Adrenal gland (tissue), 5 donors: Measurements from ENCODE around the gene FOXJ3.

Source experiments
- CTCF ChIP-seq, 6 experiments: fragments of 450-650 bp in 4 of 6; fragments of 200-600 bp in 2 of 6; sonication (generic) in 1 of 6; IDR thresholded peaks; 1 replicate in 5 of 6; 2 replicates in 1 of 6; pipeline versions ENCODE4 v1.5.1 to v1.8.0; 2016 to 2021; ENCODE audit warnings: antibody characterized with exemption in 6 of 6, mild to moderate bottlenecking in 2 of 6, moderate library complexity in 1 of 6
- POLR2A ChIP-seq, 2 donors: fragments of 450-650 bp; IDR thresholded peaks; one replicate each; pipeline ENCODE4 v1.6.1; 2017; ENCODE audit warnings: antibody characterized with exemption in 2 of 2, mild to moderate bottlenecking in 2 of 2, moderate library complexity in 1 of 2
- donor health status: DM: no; HTN: no; CAD: no.

DNA sequence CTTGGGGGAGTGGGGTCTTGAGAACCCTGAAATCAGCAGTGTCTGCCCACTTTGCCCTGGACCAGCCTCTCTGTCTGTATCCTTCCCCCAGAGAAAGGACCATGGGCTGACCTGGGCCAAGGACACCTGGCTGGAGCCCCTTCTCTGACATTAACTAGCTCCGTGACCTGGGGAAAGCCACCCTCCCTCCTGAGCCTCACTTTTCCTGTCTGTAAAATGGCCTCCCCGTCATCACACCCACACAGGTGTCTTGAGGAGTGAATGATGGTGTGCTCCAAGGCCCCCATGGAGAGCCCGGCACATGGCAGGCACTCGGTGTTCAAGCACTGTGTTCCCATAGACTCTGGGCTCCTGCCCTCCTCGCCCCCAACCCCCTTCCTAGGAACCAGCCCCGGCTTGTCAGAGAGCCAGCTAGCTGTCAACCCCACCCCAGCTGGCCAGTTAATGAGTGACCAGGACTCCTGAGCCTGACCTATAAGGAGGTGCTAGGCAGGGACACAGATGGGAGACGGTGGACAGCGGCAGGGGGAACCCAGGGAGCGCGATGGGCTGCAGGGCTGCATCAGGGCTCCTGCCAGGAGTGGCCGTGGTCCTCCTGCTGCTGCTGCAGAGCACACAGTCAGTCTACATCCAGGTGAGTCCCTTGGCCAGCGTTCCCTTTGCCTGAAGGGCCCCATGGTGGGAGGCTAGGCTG lies 182.0 kb downstream of the FOXJ3 start, which contains the start of gene GUCA2B:
- TF ChIP-seq CTCF (IDR thresholded peaks at IDR 0.05) = no peak
- no peak for TF ChIP-seq POLR2A (IDR thresholded peaks at IDR 0.05)
